Right lobe of liver (tissue), 6 donors: ENCODE measurements around the gene CDH4. TPM values are rescaled to one million over a fixed set of nuclear protein-coding genes. Genes with fewer than 3 reads are reported as not detected.

Experiments
- ATAC-seq, 4 donors: fragments of 200-7000 bp; cut with Tn5 transposase; one replicate each; pipeline ENCODE4 v1.9.1; 2020; ENCODE audit warnings: mild to moderate bottlenecking in 4 of 4, moderate library complexity in 4 of 4
- DNase-seq, 3 donors: peaks; one replicate each; pipeline ENCODE4 v3.0.0-alpha.2; 2020
- H3K27ac ChIP-seq, 3 donors: fragments of 200-600 bp; one replicate each; pipeline ENCODE4 v1.8.0; 2022
- H3K27me3 ChIP-seq, 2 donors: fragments of 200-600 bp; one replicate each; pipeline ENCODE4 v1.8.0; 2022
- H3K36me3 ChIP-seq, 4 donors: fragments of 200-600 bp; sonication (generic) in 1 of 4; one replicate each; pipeline versions ENCODE4 v1.5.1 to v1.8.0; 2017 to 2022; ENCODE audit warnings: control low read depth in 1 of 4
- H3K4me1 ChIP-seq, 4 donors: fragments of 200-600 bp; sonication (generic) in 1 of 4; one replicate each; pipeline versions ENCODE4 v1.5.1 to v1.8.0; 2017 to 2022; ENCODE audit warnings: control low read depth in 1 of 4
- H3K4me3 ChIP-seq, 3 donors: fragments of 200-600 bp; one replicate each; pipeline ENCODE4 v1.8.0; 2022
- H3K9me3 ChIP-seq, 4 donors: fragments of 200-600 bp; sonication (generic) in 1 of 4; one replicate each; pipeline versions ENCODE4 v1.5.1 to v1.8.0; 2017 to 2022; ENCODE audit warnings: control low read depth in 1 of 4
- CTCF ChIP-seq, 4 donors: fragments of 200-600 bp in 3 of 4; fragments of 450-650 bp in 1 of 4; IDR thresholded peaks; one replicate each; pipeline versions ENCODE4 v1.5.1 to v1.8.0; 2016 to 2022; ENCODE audit warnings: antibody characterized with exemption in 4 of 4, mild to moderate bottlenecking in 2 of 4
- POLR2A ChIP-seq: fragments of 450-650 bp; IDR thresholded peaks from one replicate; pipeline ENCODE4 v1.6.1; 2017; ENCODE audit warnings: antibody characterized with exemption, mild to moderate bottlenecking
- WGBS: methylation state at CpG from one replicate; pipeline ENCODE4 v1.1.6; 2018; ENCODE audit warnings: low coverage, low lambda C conversion rate; ENCODE audit not compliant: insufficient coverage; ENCODE audit errors: missing lambda C conversion rate; 5-methylcytosine and 5-hydroxymethylcytosine counted together
- intact Hi-C, 2 donors: fragments of 100-400 bp; cut with DNase I; formaldehyde crosslinking; loops; one replicate each; pipeline versions ENCODE4 v1.11.2 to v1.14.1; 2022
- total RNA-seq, 6 experiments: library from RNA; depleted of rRNA in 2 of 6; stranded (reverse); fragments of >200 nt in 2 of 6; fragmentation: NEBNext Ultra II Directional in 3 of 6; extraction: Animal tissue kit (Norgen Biotek cat#: 25700) in 3 of 6; gene quantifications; one replicate each; pipeline versions ENCODE4 v1.1.0 to v1.2.4, GENCODE V29; 2016 to 2023
- donor health status: DM: no; HTN: yes; CAD: no.
- donor health status: DM: no; HTN: no; CAD: no.
- donor health status: DM: no; HTN: no; CAD: no.
- donor health status: DM: no; HTN: yes; CAD: no.
- donor health status: DM: no; HTN: yes; CAD: no.

The CDH4 gene
- total RNA-seq, 6 experiments from 2014 or later: 0.02 to 0.14 (median 0.09) TPM; not detected in 3

DNA sequence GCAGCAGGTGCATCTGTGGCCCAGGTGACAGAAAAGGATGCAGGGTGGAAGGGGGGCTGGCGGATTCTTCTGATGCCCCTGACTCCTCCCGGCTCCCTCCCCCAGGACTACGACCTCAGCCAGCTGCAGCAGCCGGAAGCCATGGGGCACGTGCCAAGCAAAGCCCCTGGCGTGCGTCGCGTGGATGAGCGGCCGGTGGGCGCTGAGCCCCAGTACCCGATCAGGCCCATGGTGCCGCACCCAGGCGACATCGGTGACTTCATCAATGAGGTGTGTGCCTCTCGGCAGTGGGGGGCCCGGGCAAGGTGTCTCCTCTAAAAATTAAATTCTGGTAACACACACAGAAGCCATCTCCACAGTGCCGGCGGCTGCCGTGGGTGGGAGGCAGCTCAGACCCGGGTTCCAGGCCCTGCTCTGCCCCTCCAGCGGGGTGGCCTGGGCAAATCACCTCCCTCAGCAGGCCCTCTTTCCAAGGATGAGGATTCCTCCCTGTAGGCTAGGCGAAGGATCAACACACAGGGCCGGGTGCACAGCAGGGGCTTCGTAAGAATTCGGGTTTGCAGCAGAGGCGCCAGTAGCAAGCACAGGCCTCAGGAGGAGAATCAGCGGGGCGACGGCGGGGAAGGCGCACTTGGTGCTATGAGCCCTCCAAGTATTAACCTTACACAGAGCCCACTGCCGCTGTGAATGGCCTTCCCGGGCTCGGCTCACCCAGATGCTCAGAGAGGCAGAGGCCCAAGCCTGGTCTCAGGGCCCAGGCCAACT is 682.1 kb downstream of the CDH4 start:
- Histone ChIP-seq H3K4me3 (no peak overlapping the region), H3K27me3 (no peaks in the 10 kb centered on the region), H3K9me3 (no peaks in the 10 kb centered on the region), H3K27ac (no peak overlapping the region), H3K36me3 (no peaks in the 10 kb centered on the region), H3K4me1 (no peaks in the 10 kb centered on the region)
- intact Hi-C loops: no loop called here
- DNase-seq (peak in 2 of 3 donors; percentile 25 to 37), ATAC-seq (no peak)
- TF ChIP-seq CTCF (IDR thresholded peaks at IDR 0.05): no peak
- TF ChIP-seq POLR2A: no peak
- 60% methylated on average over 2 of the region's 36 CpGs for WGBS

DNA sequence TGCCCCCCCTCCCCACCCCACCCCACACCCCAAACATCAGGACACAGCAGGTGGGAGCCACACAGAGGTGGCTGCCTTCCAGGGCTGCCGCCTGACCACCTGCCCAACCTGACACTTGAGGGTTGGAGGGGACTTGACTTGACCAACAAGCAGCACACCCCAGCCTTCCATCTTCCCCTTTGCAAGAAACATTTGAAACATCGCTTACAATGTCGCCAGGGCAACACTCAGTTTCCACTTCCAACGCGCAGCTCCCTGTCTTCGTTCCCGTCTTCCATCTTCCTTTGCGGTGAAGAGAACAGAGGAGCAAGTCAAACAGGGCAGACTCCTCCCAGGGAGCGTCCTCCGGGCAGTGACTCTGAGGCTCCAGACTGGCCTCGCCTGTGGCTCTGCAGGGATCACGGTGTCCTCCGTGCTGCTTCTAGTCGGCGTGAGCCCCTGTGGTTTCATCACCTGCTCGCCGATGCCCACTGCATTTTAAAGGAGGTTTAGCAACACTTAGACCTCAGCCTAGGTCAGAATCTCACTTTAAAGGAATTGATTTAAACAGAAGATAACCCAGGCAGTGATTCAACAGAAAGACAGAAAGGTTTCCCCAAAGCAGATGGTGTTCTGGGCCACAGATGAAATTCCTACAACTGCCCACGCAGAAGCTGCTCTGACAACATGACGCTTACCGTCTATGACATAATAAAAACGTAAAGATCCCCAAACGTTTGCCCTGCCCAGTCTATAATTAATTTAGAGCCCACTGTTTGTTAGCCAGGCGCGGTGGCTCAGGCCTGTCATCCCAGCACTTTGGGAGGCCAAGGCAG is 682.9 kb downstream of the CDH4 start:
- H3K36me3 ChIP-seq: no peaks in the 10 kb centered on the region
- intact Hi-C loops: no loop called here
- H3K9me3 ChIP-seq: no peaks in the 10 kb centered on the region
- H3K27me3 ChIP-seq: no peaks in the 10 kb centered on the region
- 44% methylated on average over 23 of the region's 24 CpGs for WGBS
- no peak for TF ChIP-seq CTCF (IDR thresholded peaks at IDR 0.05)
- no peak overlapping the region for H3K4me3 ChIP-seq
- no peak overlapping the region for H3K27ac ChIP-seq
- H3K4me1 ChIP-seq: no peaks in the 10 kb centered on the region
- ATAC-seq: no peak
- DNase-seq: peak in 1 of 3 donors; percentile 24

- Histone ChIP-seq H3K36me3 (no peaks in the 10 kb centered on the region), H3K4me1 (no peaks in the 10 kb centered on the region), H3K27ac (no peak overlapping the region), H3K4me3 (no peak overlapping the region), H3K9me3 (no peaks in the 10 kb centered on the region), H3K27me3 (no peaks in the 10 kb centered on the region)
- 77% methylated on average over 10 of the region's 14 CpGs for WGBS
- DNase-seq (peak in 2 of 3 donors; percentile 23 to 25), ATAC-seq (no peak)
- intact Hi-C loops: no loop called here
- TF ChIP-seq CTCF (IDR thresholded peaks at IDR 0.05): no peak
- no peak for TF ChIP-seq POLR2A
Observed at GRCh38 chr20:61935926-61936700, 684.1 kb downstream of the CDH4 start.

DNA sequence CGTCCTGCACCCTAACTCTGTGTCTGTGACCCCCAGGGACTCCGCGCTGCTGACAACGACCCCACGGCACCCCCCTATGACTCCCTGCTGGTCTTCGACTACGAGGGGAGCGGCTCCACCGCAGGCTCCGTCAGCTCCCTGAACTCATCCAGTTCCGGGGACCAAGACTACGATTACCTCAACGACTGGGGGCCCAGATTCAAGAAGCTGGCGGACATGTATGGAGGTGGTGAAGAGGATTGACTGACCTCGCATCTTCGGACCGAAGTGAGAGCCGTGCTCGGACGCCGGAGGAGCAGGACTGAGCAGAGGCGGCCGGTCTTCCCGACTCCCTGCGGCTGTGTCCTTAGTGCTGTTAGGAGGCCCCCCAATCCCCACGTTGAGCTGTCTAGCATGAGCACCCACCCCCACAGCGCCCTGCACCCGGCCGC is 684.7 kb downstream of the CDH4 start:
- TF ChIP-seq CTCF (IDR thresholded peaks at IDR 0.05) (no peak), POLR2A (no peak)
- DNase-seq (peak in 2 of 3 donors; percentile 33 to 39), ATAC-seq (no peak)
- no peaks in the 10 kb centered on the region for H3K36me3 ChIP-seq
- no peak overlapping the region for H3K4me3 ChIP-seq
- H3K9me3 ChIP-seq: no peaks in the 10 kb centered on the region
- intact Hi-C loops: no loop called here
- 71% methylated on average over 9 of the region's 29 CpGs for WGBS
- no peak overlapping the region for H3K27ac ChIP-seq
- no peaks in the 10 kb centered on the region for H3K27me3 ChIP-seq
- no peaks in the 10 kb centered on the region for H3K4me1 ChIP-seq
